NCI-H2171 treated with DMSO at 0.1 percent for 48 hours (cell line): ENCODE measurements around the gene VPS4A.
A peak's percentile ranks its signal among the peaks of the same experiment; 100 is the strongest.

ENCODE experiments used
- DNase-seq: peaks from one replicate; lab custom pipeline; 2025; lab: John Stamatoyannopoulos, UW

Gene VPS4A

GRCh38 chr16:69307091-69307490 is 4.1 kb upstream of the VPS4A start:
- DNase-seq = peak; percentile 15

- no peak for DNase-seq
Observed at GRCh38 chr16:69307856-69308255, 3.3 kb upstream of the VPS4A start.

- no peak for DNase-seq
Observed at GRCh38 chr16:69309316-69309715, 1.8 kb upstream of the VPS4A start.

GRCh38 chr16:69311533-69312387 is 610 bp downstream of the VPS4A start:
- peak; percentile 17 for DNase-seq

GRCh38 chr16:69313469-69313868 is 2.3 kb downstream of the VPS4A start:
- DNase-seq = peak; percentile 45

GRCh38 chr16:69314534-69314933 is 3.4 kb downstream of the VPS4A start:
- no peak for DNase-seq

- no peak for DNase-seq
Observed at GRCh38 chr16:69315486-69316311, 4.5 kb downstream of the VPS4A start.

- DNase-seq = no peak
Observed at GRCh38 chr16:69316595-69317034, 5.5 kb downstream of the VPS4A start.

- no peak for DNase-seq
Observed at GRCh38 chr16:69318177-69318910, 7.2 kb downstream of the VPS4A start.

- DNase-seq = no peak
Observed at GRCh38 chr16:69318911-69319289, 7.8 kb downstream of the VPS4A start.

GRCh38 chr16:69319381-69319780 is 8.2 kb downstream of the VPS4A start:
- DNase-seq = no peak

GRCh38 chr16:69319826-69320739 is 8.9 kb downstream of the VPS4A start:
- no peak for DNase-seq

GRCh38 chr16:69320740-69321073 is 9.6 kb downstream of the VPS4A start:
- no peak for DNase-seq

- no peak for DNase-seq
Observed at GRCh38 chr16:69321080-69321479, 9.9 kb downstream of the VPS4A start.

- DNase-seq = no peak
Observed at GRCh38 chr16:69322343-69322742, 11.2 kb downstream of the VPS4A start.

- DNase-seq = no peak
Observed at GRCh38 chr16:69323415-69323814, 12.3 kb downstream of the VPS4A start.

- DNase-seq = no peak
Observed at GRCh38 chr16:69324013-69324531, 12.9 kb downstream of the VPS4A start.

- DNase-seq = no peak
Observed at GRCh38 chr16:69324585-69325253, 13.6 kb downstream of the VPS4A start.

GRCh38 chr16:69325784-69326171 is 14.6 kb downstream of the VPS4A start:
- DNase-seq = no peak

GRCh38 chr16:69326172-69326873 is 15.2 kb downstream of the VPS4A start:
- DNase-seq = no peak
